IPS-20b (cell line): ENCODE results near the gene MYO7B.
"Not testable (repeated sequence)": the region's sequence is repeated elsewhere in the genome, so short reads cannot be mapped to it uniquely, and the experiment has no call there.

ENCODE experiments used
- H3K27ac ChIP-seq: one replicate; pipeline ENCODE4 v1.5.1; 2013; ENCODE audit warnings: low read length
- H3K27me3 ChIP-seq: 2 replicates; pipeline ENCODE4 v1.6.1; 2013; ENCODE audit warnings: mild to moderate bottlenecking, low read length, inconsistent platforms; ENCODE audit not compliant: insufficient read depth
- H3K36me3 ChIP-seq: 2 replicates; pipeline ENCODE4 v1.6.1; 2013; ENCODE audit warnings: low read depth, mild to moderate bottlenecking, inconsistent platforms, low read length, moderate library complexity; ENCODE audit not compliant: insufficient read depth
- H3K4me1 ChIP-seq: 2 replicates; pipeline ENCODE4 v1.6.1; 2013; ENCODE audit warnings: mild to moderate bottlenecking, control low read depth, inconsistent platforms, low read length, moderate library complexity; ENCODE audit not compliant: insufficient read depth
- H3K4me3 ChIP-seq: 2 replicates; pipeline ENCODE4 v1.5.1; 2013; ENCODE audit warnings: mild to moderate bottlenecking, low read length, inconsistent platforms
- H3K9ac ChIP-seq: 2 replicates; pipeline ENCODE4 v1.6.1; 2013; ENCODE audit warnings: low read depth, mild to moderate bottlenecking, inconsistent platforms, low read length, moderate library complexity
- H3K9me3 ChIP-seq: 2 replicates; pipeline ENCODE4 v1.6.1; 2013; ENCODE audit warnings: mild to moderate bottlenecking, low read depth, low read length, inconsistent platforms; ENCODE audit not compliant: insufficient read depth

The MYO7B gene

DNA sequence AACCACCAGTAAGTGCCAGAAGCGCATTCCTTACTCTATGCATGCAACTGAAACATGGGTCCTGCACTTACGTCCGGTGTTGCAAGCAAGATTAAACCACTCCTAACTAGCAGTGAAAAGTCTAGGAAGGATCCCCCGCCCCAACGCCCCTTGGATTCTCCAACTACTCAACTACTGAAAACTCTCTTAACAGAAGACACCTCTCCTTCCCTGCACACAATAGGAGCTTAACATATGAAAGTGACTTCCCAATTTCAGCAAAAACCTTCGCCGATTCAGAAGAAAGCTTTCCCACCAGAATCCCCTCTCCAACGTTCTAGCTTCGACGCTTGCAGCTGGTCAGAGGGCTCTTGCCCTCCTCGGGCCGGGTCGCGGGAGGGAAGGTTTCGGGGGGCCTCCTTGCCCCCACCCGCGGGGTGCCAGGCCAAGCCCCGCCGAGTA lies 9.8 kb upstream of the MYO7B start:
- no peaks in the 10 kb centered on the region for H3K9me3 ChIP-seq
- no peaks in the 10 kb centered on the region for H3K27me3 ChIP-seq
- peaks cover 31% of the 10 kb centered on the region for H3K36me3 ChIP-seq
- peak overlapping the region; percentile 92 for H3K4me3 ChIP-seq
- H3K9ac ChIP-seq, result peak overlapping the region; percentile 89
- peak overlapping the region; percentile 84 for H3K27ac ChIP-seq
- H3K4me1 ChIP-seq, result peaks cover 13% of the 10 kb centered on the region; the same call in 1 of the 2 replicates

DNA sequence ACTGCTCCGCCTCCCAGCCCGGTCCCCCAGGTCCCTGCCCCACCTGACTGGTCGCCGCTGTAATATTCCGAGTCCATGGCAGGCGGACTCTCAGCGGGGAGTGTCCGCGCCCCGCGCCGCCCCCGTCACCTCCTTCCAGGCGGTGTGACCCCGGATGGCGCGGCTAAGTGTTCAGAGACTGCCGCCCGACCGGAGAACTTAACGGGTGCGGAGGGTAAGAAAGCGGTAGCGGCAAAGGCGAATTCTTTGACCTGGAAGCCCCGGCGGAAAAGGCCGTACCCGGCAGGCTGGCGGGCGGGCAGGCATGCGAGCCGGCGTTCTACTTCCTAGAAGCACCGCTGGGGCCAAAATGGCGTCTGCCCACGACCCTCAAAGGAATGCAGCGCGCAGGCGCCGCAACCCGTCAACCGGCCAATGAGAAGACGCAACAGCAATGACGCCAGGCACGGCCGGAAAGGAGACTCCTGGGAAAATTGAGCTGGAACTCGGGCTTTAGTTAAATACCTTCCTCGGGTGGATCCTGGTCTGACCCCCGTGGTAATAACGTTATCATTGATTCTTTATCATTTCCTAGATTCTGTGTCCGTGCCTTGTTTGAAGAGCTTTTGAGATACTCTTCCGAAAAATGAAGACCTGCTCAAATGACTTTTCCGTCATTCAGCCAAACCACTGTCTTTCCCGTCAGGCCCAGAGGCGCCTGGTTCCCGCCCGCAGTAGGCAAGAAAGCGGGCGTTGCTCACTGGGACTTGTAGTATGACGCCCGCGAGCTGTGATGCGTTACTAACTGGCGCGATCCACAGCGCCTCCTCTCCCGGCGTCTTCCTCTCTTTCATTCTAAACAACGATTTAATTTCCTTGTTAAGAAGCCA lies 9.1 kb upstream of the MYO7B start, which contains the start of gene IWS1:
Gene IWS1, minus strand, starts transcription at position 358 of the 869 bp plus-strand sequence. Its CDS starts 281 bp downstream, at position 77.
- H3K27ac ChIP-seq, result peak within 1 kb of the TSS; percentile 84
- H3K9me3 ChIP-seq, result no peaks in the 10 kb centered on the region
- H3K36me3 ChIP-seq, result peaks cover 26% of the 10 kb centered on the region
- peaks cover 13% of the 10 kb centered on the region; the same call in 1 of the 2 replicates for H3K4me1 ChIP-seq
- no peaks in the 10 kb centered on the region for H3K27me3 ChIP-seq
- H3K4me3 ChIP-seq, result peak within 1 kb of the TSS; percentile 92
- peak within 1 kb of the TSS; percentile 89 for H3K9ac ChIP-seq

DNA sequence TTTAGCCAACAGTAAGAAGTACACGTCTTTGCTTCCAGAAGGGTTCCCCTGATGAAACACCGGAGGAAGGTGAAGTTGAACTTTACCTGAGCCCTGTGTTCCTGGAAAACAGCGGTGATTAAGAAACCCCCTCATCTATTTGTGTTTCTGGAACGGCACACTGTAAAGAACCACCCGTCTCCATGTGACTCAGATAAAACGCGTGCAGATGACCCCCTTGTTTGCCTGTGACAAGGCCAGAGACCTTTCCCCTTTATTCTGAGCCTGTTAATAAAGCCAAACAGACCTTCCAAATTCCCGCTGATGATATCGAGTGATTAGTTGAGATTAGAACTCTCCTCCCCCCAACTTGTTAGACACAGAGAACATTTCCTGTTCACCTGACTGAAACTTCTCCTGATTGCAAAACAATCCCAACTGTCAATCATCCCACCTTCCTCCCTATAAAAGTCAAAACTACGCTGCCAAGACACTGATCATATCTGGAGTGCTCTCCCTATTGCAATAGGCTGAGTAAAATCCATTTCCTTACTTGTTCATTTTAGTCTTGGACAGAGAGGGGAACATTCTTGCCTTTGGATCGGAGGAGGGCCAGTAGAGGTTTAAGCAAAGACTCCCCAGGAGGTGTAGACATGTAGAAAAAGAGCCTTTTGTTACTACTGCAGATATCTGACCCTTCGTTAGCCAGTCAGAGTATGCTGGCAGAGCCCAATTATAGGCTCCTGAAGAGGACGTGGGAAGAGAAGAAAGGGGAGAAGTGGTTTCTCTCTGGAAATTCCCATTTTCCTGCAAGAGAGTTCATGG lies 8.3 kb upstream of the MYO7B start:
- H3K9me3 ChIP-seq, result no peaks in the 10 kb centered on the region
- H3K27ac ChIP-seq, result peak overlapping the region; percentile 84
- peaks cover 18% of the 10 kb centered on the region for H3K36me3 ChIP-seq
- H3K27me3 ChIP-seq, result no peaks in the 10 kb centered on the region
- peak overlapping the region; percentile 89 for H3K9ac ChIP-seq
- peak overlapping the region; percentile 92 for H3K4me3 ChIP-seq
- H3K4me1 ChIP-seq, result peaks cover 13% of the 10 kb centered on the region; the same call in 1 of the 2 replicates

DNA sequence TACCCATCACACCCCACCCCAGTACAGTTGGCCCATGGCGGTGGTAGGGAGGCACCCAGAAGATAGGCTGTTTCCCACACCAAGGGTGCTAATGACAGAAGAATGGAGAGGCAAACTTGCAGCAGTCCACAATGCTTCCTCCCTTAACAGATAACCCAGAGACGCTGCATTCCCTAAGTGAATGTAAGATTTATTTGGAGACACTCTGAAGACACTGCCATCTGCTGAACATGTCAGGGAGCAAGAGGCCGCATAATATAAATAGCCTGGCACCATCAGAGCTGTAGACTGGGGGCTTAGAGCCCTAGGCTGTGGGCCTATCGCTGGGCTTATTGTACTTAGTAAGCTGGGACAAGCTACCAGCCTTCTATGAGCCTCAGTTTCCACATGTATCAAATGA lies 7.0 kb upstream of the MYO7B start:
- peaks cover 13% of the 10 kb centered on the region; the same call in 1 of the 2 replicates for H3K4me1 ChIP-seq
- no peak overlapping the region for H3K4me3 ChIP-seq
- no peak overlapping the region for H3K27ac ChIP-seq
- 0 out of 2 replicates have a peak, but pooled peaks cover 10% of the 10 kb centered on the region for H3K27me3 ChIP-seq
- peaks cover 5% of the 10 kb centered on the region for H3K36me3 ChIP-seq
- no peak overlapping the region; the same call in 1 of the 2 replicates for H3K9ac ChIP-seq
- no peaks in the 10 kb centered on the region for H3K9me3 ChIP-seq

DNA sequence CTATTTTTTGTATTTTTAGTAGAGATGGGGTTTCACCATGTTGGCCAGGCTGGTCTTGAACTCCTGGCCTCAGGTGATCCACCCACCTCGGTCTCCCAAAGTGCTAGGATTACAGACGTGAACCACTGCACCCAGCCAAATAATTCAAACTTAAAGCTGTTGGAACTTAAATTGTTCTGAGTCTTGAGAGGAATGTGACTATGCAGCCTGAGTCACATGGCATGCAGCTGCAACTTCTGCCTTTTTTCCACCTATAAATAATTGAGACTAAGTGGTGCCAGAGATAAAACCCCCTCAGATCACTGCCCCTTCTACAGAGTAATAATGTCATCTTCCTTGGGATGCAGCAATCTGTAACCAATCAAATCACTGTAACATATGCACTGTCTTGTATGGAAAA lies 6.1 kb upstream of the MYO7B start:
- 0 out of 2 replicates have a peak, but pooled peaks cover 13% of the 10 kb centered on the region for H3K27me3 ChIP-seq
- H3K4me3 ChIP-seq, H3K9ac ChIP-seq, H3K27ac ChIP-seq, H3K36me3 ChIP-seq, H3K9me3 ChIP-seq: not testable (repeated sequence)
- peaks cover 13% of the 10 kb centered on the region; the same call in 1 of the 2 replicates for H3K4me1 ChIP-seq

DNA sequence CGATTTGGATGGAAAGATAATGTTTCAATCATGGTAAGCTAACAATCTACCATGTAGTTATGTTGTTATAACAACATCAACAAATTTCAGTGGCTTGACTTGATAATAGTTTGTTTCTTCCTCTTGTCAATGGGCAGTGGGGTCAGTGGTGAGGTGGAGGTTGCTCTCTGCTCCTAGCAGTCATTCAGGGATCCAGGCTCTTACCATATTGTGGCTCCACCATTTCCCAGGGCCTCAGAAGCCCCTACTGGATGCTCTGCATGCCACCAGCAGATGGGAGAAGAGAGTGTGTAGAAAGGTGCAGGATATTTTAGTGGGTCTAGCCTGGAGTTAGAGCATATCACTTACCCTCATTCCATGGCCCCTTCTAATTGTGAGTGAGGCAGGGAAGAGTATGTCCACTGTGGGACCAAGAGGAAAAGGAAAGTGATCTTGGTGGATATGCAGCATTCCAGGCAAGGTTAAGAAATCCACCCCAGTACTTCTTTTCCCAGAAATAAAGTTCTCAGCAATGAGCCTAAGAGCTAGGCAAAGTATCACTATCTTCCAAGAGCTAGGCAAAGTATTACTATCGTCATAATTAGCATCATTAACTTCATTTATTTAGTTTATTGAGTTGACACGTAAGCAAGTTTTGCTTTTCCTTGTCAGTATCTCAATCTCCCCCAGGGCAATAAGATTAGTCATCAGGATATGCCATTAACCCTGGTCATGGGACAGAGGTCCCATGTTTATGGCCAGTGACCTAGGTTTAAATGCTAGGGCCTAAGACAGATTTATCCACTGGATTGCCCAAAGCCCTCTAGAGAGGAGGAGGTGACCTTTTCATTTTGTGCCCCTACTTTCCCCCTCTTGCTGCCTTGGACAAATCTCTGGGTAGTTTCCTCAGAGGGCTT lies 5.0 kb upstream of the MYO7B start:
- no peak overlapping the region for H3K27ac ChIP-seq
- H3K9me3 ChIP-seq, result no peaks in the 10 kb centered on the region
- H3K27me3 ChIP-seq, result 0 out of 2 replicates have a peak, but pooled peaks cover 13% of the 10 kb centered on the region
- H3K9ac ChIP-seq, result no peak overlapping the region
- H3K36me3 ChIP-seq, result no peaks in the 10 kb centered on the region
- H3K4me1 ChIP-seq, result peaks cover 13% of the 10 kb centered on the region; the same call in 1 of the 2 replicates
- H3K4me3 ChIP-seq, result no peak overlapping the region

DNA sequence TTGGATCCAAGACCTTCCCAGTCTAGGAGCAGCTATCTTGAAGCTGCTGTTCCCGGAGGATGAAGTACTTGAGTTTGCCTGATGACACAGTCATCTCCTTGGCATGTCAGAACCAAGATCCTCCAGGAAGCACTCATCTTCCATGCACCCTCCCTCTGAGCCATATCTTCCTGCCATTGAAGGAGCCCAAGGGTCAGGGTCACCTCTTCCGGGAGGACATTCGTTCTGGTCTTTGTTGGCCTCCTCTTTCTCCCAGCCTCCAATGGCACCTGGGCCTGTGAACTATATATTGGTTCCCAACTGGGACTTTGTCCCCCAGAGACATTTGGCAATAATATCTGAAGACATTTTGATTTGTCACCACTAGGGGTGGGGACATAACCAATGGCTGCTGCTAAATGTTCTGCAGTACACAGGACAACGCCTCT lies 4.2 kb upstream of the MYO7B start:
- no peak overlapping the region for H3K9ac ChIP-seq
- H3K4me1 ChIP-seq, result peaks cover 13% of the 10 kb centered on the region; the same call in 1 of the 2 replicates
- no peaks in the 10 kb centered on the region for H3K9me3 ChIP-seq
- no peak overlapping the region for H3K27ac ChIP-seq
- H3K36me3 ChIP-seq, result no peaks in the 10 kb centered on the region
- no peak overlapping the region for H3K4me3 ChIP-seq
- H3K27me3 ChIP-seq, result 0 out of 2 replicates have a peak, but pooled peaks cover 13% of the 10 kb centered on the region

DNA sequence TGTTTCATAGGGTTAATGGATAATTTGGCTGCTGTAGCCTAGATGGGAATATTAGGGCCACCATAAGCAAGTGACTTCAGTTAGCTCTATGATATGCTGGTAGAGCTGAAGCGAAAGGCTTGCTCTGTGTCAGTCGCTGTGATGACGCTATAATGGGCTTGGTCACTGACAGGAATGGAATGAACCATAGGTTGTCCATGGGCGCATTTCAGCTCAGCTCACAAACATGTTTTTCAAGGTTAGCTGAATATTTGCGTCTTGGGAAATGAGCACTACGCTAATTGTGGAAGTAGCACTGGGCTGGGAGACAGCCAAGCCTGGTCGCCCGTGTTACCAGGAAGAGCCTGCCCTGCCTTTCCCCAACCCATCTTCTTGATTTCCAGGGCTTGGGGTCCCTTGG lies 3.2 kb upstream of the MYO7B start:
- Histone ChIP-seq H3K9ac (no peak overlapping the region), H3K4me1 (peaks cover 10% of the 10 kb centered on the region; the same call in 1 of the 2 replicates)

DNA sequence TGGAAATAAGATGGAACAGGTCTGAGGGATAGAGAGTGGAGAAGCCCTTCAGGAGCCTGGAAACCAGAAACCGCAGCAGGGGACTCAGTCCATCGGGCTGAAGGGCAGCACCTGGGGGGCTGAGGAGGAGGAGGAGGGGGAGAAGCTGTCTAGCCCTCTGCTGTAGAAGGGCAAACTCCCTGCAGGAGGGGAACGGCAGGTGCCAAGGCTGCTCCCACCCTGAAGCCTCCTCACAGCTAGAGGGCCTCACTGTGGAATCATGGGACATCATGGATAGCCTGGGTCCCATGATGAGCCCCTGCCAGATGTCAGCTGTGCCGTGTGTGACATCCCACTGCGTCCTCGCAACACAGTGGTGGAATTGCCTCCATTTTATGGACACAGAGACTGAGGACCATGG lies 435 bp downstream of the MYO7B start:
- no peak overlapping the region for H3K4me3 ChIP-seq
- no peaks in the 10 kb centered on the region for H3K4me1 ChIP-seq
- 0 out of 2 replicates have a peak, but pooled peaks cover 13% of the 10 kb centered on the region for H3K27me3 ChIP-seq
- H3K27ac ChIP-seq, result no peak overlapping the region
- H3K9me3 ChIP-seq, result no peaks in the 10 kb centered on the region
- no peaks in the 10 kb centered on the region for H3K36me3 ChIP-seq
- H3K9ac ChIP-seq, result no peak overlapping the region

More for the DNA sequence above, 3.2 kb upstream of the MYO7B start:
- Histone ChIP-seq H3K27ac (no peak overlapping the region), H3K27me3 (0 out of 2 replicates have a peak, but pooled peaks cover 13% of the 10 kb centered on the region), H3K36me3 (no peaks in the 10 kb centered on the region), H3K4me3 (no peak overlapping the region), H3K9me3 (no peaks in the 10 kb centered on the region)

DNA sequence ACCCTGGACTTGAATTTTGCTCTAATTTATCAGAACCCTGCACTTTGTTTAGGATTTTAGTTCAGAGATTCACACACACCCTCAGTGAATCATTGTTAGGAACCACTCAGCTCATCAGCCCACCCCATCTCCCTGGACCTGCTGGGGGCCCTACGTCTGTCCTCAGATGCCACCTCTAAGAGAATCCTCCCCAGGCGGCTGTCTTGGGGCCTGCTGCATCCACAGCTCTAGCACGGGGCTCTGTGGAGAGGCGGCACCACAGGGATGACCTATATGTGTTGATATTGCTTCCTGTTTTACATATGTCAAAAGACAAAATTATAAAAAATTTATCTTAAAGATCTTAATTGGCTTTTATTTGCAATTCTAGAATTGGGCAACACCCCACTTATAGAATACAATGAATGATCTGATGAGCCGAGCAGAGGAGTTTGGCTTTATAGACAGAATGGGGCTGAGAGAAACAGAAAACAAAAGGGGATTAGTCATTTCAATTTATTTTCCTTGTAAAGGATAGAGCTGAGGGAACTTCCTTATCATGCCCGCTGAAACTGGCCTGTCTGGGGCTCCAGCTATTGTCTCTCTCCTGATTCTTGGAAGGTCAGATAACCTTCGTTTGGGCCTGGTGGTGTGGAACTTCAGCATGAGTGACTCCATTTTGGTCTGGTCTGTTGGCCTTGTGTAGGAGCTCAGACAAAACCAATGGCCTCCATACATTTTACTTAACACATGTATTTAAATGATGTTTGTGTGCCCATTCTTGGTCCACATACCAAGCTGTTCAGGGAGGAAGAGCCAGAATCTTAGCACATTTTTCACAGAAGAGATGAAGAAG lies 1.4 kb downstream of the MYO7B start:
- peaks cover 13% of the 10 kb centered on the region; the same call in 1 of the 2 replicates for H3K27me3 ChIP-seq
- no peaks in the 10 kb centered on the region for H3K9me3 ChIP-seq
- no peak overlapping the region for H3K27ac ChIP-seq
- H3K9ac ChIP-seq, result no peak overlapping the region
- no peaks in the 10 kb centered on the region for H3K36me3 ChIP-seq
- no peaks in the 10 kb centered on the region for H3K4me1 ChIP-seq
- H3K4me3 ChIP-seq, result no peak overlapping the region
